PC-3 (cell line): ENCODE data around the gene XPO5. TPM values are rescaled to one million over a fixed set of nuclear protein-coding genes. Genes with fewer than 3 reads are reported as not detected.

Experiments used
- ATAC-seq: fragments of 200-7000 bp; cut with Tn5 transposase; 2 replicates; pipeline ENCODE4 v1.9.1; 2020; ENCODE audit warnings: mild to moderate bottlenecking, moderate library complexity
- BruUV-seq: library from RNA; stranded (reverse); fragments of 400-500 nt; replicated peaks from 2 replicates; lab custom pipeline; 2021; lab: Mats Ljungman, UMichigan
- CTCF ChIA-PET: fragments of 300-600 bp; sonication (Branson Sonifier 250); formaldehyde crosslinking; loops from one replicate; lab custom pipeline; 2022; ENCODE audit warnings: antibody characterized with exemption; lab: Charles Lee
- POLR2A ChIA-PET: fragments of 300-600 bp; sonication (Branson Sonifier 250); formaldehyde crosslinking; loops from one replicate; lab custom pipeline; 2022; ENCODE audit warnings: antibody characterized with exemption; ENCODE audit not compliant: unreplicated experiment; lab: Charles Lee
- DNase-seq: peaks from one replicate; pipeline ENCODE4 v3.0.0-alpha.2; 2015
- H2AFZ ChIP-seq: fragments of 300-600 bp; sonication (generic); 2 replicates; pipeline ENCODE4 v1.6.0; 2016; ENCODE audit warnings: antibody characterized with exemption, low read length
- H3F3A ChIP-seq: fragments of 300-600 bp; sonication (generic); one replicate; pipeline ENCODE4 v1.6.0; 2017; ENCODE audit warnings: antibody characterized with exemption, low read length, control low read depth, mild to moderate bottlenecking; ENCODE audit not compliant: unreplicated experiment
- H3K27ac ChIP-seq: fragments of 300-600 bp; sonication (generic); 2 replicates; pipeline ENCODE4 v1.5.1; 2016; ENCODE audit warnings: mild to moderate bottlenecking, low read length
- H3K27me3 ChIP-seq: fragments of 300-600 bp; sonication (generic); 2 replicates; pipeline ENCODE4 v1.6.1; 2016; ENCODE audit warnings: low read length, mixed read lengths
- H3K36me3 ChIP-seq: fragments of 300-600 bp; sonication (generic); 2 replicates; pipeline ENCODE4 v1.6.1; 2016; ENCODE audit warnings: low read depth, mixed run types, low read length, mixed read lengths
- H3K4me1 ChIP-seq: fragments of 300-600 bp; sonication (generic); 2 replicates; pipeline ENCODE4 v1.5.1; 2016; ENCODE audit warnings: low read length; ENCODE audit not compliant: insufficient read depth
- H3K4me2 ChIP-seq: fragments of 300-600 bp; sonication (generic); 2 replicates; pipeline ENCODE4 v1.6.0; 2016; ENCODE audit warnings: low read length
- H3K4me3 ChIP-seq: fragments of 300-600 bp; sonication (generic); 2 replicates; pipeline ENCODE4 v1.5.1; 2016; ENCODE audit warnings: mild to moderate bottlenecking, low read length, mixed read lengths
- H3K79me2 ChIP-seq: fragments of 300-600 bp; sonication (generic); 2 replicates; pipeline ENCODE4 v1.6.1; 2017; ENCODE audit warnings: low read length, mixed read lengths
- H3K9ac ChIP-seq: fragments of 300-600 bp; sonication (generic); 2 replicates; pipeline ENCODE4 v1.6.0; 2016; ENCODE audit warnings: mild to moderate bottlenecking, low read length
- H3K9me2 ChIP-seq: fragments of 300-600 bp; sonication (generic); replicated peaks from 2 replicates; pipeline ENCODE4 v1.6.1; 2016; ENCODE audit warnings: mixed run types, low read length, mixed read lengths
- H3K9me3 ChIP-seq: fragments of 300-600 bp; sonication (generic); 2 replicates; pipeline ENCODE4 v1.6.1; 2016; ENCODE audit warnings: low read length, mixed read lengths
- H4K20me1 ChIP-seq: fragments of 300-600 bp; sonication (generic); 2 replicates; pipeline ENCODE4 v1.6.1; 2016; ENCODE audit warnings: low read length, mixed read lengths
- EZH2 ChIP-seq: fragments of 300-600 bp; sonication (generic); IDR thresholded peaks from one replicate; pipeline ENCODE4 v1.6.1; 2017; ENCODE audit warnings: antibody characterized with exemption, mild to moderate bottlenecking, low read length; ENCODE audit not compliant: unreplicated experiment
- EZH2phosphoT487 ChIP-seq: fragments of 300-600 bp; sonication (generic); IDR thresholded peaks from 2 replicates; pipeline ENCODE4 v1.6.1; 2018; ENCODE audit warnings: mild to moderate bottlenecking, antibody characterized with exemption, low read length, borderline replicate concordance
- intact Hi-C: fragments of 100-400 bp; cut with micrococcal nuclease; formaldehyde crosslinking; loops from 2 replicates; pipeline ENCODE4 v1.9.0; 2023
- total RNA-seq: library from RNA; depleted of rRNA; stranded (reverse); fragments of >200 nt; gene quantifications from 2 replicates; pipeline ENCODE4 v1.2.3, GENCODE V29; 2014
- TF ChIP-seq, protein P1 (sequence below): fragments of 300-600 bp; sonication (generic); conservative IDR thresholded peaks from 2 replicates; pipeline ENCODE4 v1.5.1; 2017; ENCODE audit warnings: antibody characterized with exemption, low read depth, mild to moderate bottlenecking, low read length

Gene XPO5
- total RNA-seq, 1 experiment from 2014 or later = 42.3 TPM

DNA sequence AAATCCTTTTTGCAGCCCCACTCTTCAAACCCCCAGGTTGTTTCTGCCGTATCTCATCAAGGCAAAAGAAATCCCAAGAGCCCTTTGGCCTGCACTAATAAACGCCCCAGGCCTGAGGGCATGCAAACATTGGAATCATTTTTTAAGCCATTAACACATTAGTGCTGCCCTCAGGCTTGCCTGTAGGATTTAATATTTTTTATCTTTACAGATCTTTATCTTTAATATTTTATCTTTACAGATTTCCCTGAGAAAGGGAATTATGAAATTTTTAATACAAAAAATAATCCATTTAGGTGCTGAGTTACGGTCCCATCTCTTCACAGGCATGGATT lies 38.5 kb upstream of the XPO5 start:
- ATAC-seq (no peak), DNase-seq (no peak)
- H3F3A ChIP-seq = peaks cover 4% of the 10 kb centered on the region
- no peak overlapping the region for H3K27ac ChIP-seq
- TF ChIP-seq EZH2phosphoT487 (no peak), EZH2 (no peak)
- TF ChIP-seq, protein P1, sequence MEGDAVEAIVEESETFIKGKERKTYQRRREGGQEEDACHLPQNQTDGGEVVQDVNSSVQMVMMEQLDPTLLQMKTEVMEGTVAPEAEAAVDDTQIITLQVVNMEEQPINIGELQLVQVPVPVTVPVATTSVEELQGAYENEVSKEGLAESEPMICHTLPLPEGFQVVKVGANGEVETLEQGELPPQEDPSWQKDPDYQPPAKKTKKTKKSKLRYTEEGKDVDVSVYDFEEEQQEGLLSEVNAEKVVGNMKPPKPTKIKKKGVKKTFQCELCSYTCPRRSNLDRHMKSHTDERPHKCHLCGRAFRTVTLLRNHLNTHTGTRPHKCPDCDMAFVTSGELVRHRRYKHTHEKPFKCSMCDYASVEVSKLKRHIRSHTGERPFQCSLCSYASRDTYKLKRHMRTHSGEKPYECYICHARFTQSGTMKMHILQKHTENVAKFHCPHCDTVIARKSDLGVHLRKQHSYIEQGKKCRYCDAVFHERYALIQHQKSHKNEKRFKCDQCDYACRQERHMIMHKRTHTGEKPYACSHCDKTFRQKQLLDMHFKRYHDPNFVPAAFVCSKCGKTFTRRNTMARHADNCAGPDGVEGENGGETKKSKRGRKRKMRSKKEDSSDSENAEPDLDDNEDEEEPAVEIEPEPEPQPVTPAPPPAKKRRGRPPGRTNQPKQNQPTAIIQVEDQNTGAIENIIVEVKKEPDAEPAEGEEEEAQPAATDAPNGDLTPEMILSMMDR = no peak
- H3K27me3 ChIP-seq = no peaks in the 10 kb centered on the region
- peaks cover 5% of the 10 kb centered on the region; the same call in 1 of the 2 replicates for H3K36me3 ChIP-seq
- no peaks in the 10 kb centered on the region for H3K4me1 ChIP-seq
- POLR2A ChIA-PET = no interaction called here
- H3K79me2 ChIP-seq = no peaks in the 10 kb centered on the region
- no TSS peak for BruUV-seq
- CTCF ChIA-PET = no interaction called here
- no peaks in the 10 kb centered on the region for H3K9me2 ChIP-seq
- H3K4me3 ChIP-seq = no peak overlapping the region
- intact Hi-C loops = no loop called here
- H3K9ac ChIP-seq = no peak overlapping the region
- H3K9me3 ChIP-seq = no peaks in the 10 kb centered on the region
- H3K4me2 ChIP-seq = no peak overlapping the region
- H2AFZ ChIP-seq = no peak overlapping the region
- no peaks in the 10 kb centered on the region for H4K20me1 ChIP-seq

DNA sequence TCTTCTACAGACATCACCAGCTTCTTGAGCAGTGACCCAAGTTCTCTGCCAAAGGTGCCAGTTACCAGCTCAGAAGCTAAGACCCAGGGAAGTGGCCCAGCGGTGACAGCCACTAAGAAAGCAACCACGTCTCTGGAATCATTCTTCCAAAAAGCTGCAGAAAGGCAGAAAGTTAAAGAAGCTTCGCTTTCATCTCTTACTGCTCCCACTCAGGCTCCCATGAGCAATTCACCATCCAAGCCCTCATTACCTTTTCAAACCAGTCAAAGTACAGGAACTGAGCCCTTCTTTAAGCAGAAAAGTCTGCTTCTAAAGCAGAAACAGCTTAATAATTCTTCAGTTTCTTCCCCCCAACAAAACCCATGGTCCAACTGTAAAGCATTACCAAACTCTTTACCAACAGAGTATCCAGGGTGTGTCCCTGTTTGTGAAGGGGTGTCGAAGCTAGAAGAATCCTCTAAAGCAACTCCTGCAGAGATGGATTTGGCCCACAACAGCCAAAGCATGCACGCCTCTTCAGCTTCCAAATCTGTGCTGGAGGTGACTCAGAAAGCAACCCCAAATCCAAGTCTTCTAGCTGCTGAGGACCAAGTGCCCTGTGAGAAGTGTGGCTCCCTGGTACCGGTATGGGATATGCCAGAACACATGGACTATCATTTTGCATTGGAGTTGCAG lies 38.0 kb upstream of the XPO5 start:
- H3K9ac ChIP-seq = no peak overlapping the region
- peak; percentile 33; the same call in 1 of the 2 replicates for ATAC-seq
- no TSS peak for BruUV-seq
- H3F3A ChIP-seq = peaks cover under 1% of the 10 kb centered on the region
- no peak overlapping the region for H3K27ac ChIP-seq
- no peak for DNase-seq
- H3K4me3 ChIP-seq = no peak overlapping the region
- intact Hi-C loops = no loop called here
- no peaks in the 10 kb centered on the region for H4K20me1 ChIP-seq
- H3K9me2 ChIP-seq = no peaks in the 10 kb centered on the region
- H3K9me3 ChIP-seq = no peaks in the 10 kb centered on the region
- H2AFZ ChIP-seq = no peak overlapping the region
- TF ChIP-seq, protein P1 = no peak
- no peak for TF ChIP-seq EZH2phosphoT487
- TF ChIP-seq EZH2 = no peak
- no peaks in the 10 kb centered on the region; the same call in 1 of the 2 replicates for H3K36me3 ChIP-seq
- no peaks in the 10 kb centered on the region for H3K27me3 ChIP-seq
- H3K79me2 ChIP-seq = no peaks in the 10 kb centered on the region
- H3K4me2 ChIP-seq = no peak overlapping the region
- ChIA-PET CTCF (no interaction called here), POLR2A (no interaction called here)
- H3K4me1 ChIP-seq = no peaks in the 10 kb centered on the region

DNA sequence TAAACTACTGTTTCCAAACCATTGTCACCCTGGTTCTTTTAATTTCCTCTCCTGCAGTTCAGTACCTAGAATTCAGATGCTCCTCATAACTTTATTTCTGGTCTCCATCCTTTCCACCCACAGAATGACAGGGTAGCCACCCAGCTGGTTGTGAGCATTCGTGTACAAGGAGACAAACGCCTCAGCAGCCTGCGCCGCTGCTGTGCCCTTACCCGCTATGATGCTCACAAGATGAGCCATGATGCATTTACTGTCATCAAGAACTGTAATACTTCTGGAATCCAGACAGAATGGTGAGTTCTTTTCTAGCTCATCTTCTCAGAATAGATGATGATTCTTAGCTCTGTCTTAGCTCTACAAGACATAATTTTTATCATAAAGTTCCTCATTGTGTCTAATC lies 34.6 kb upstream of the XPO5 start:
- Histone ChIP-seq H3K79me2 (no peaks in the 10 kb centered on the region), H2AFZ (no peak overlapping the region), H3K9me2 (no peaks in the 10 kb centered on the region), H3K9ac (no peak overlapping the region), H4K20me1 (no peaks in the 10 kb centered on the region), H3K36me3 (peaks cover 3% of the 10 kb centered on the region; the same call in 1 of the 2 replicates), H3K9me3 (no peaks in the 10 kb centered on the region), H3K27me3 (no peaks in the 10 kb centered on the region), H3K4me3 (no peak overlapping the region), H3K4me2 (no peak overlapping the region), H3K27ac (no peak overlapping the region), H3F3A (no peaks in the 10 kb centered on the region), H3K4me1 (no peaks in the 10 kb centered on the region)
- ATAC-seq (no peak), DNase-seq (no peak)
- TF ChIP-seq EZH2 = no peak
- ChIA-PET POLR2A (interaction anchor here (0.5 kb wide), 1 partner anchor 9 kb away, joined by 4 read pairs; no protein-coding TSS in a partner anchor), CTCF (no interaction called here)
- BruUV-seq = no TSS peak
- intact Hi-C loops = no loop called here
